Fibroblast of lung (primary cell): Measurements from ENCODE around the gene THAP4. TPM values are rescaled to one million over a fixed set of nuclear protein-coding genes. Genes with fewer than 3 reads are reported as not detected.
A peak's percentile ranks its signal among the peaks of the same experiment; 100 is the strongest.

ENCODE experiments used
- DNase-seq, 2 donors: peaks; one replicate each; pipeline versions ENCODE4 v3.0.0 to v3.0.0-alpha.2; 2010; ENCODE audit warnings: low read depth in 2 of 2
- H2AFZ ChIP-seq: 2 replicates; pipeline ENCODE4 v1.5.1; 2012; ENCODE audit warnings: low read length, control low read depth, inconsistent platforms
- H3K27ac ChIP-seq: 2 replicates; pipeline ENCODE4 v1.5.1; 2011; ENCODE audit warnings: low read length, control low read depth; ENCODE audit not compliant: insufficient read depth
- H3K27me3 ChIP-seq: 2 replicates; pipeline ENCODE4 v1.5.1; 2011; ENCODE audit warnings: mild to moderate bottlenecking, low read length; ENCODE audit not compliant: control insufficient read depth, insufficient read depth
- H3K36me3 ChIP-seq: 2 replicates; pipeline ENCODE4 v1.5.1; 2011; ENCODE audit warnings: low read length; ENCODE audit not compliant: control insufficient read depth, insufficient read depth
- H3K4me1 ChIP-seq: 2 replicates; pipeline ENCODE4 v1.5.1; 2011; ENCODE audit warnings: low read length; ENCODE audit not compliant: control insufficient read depth, insufficient read depth; ENCODE audit errors: extremely low read depth
- H3K4me2 ChIP-seq: 2 replicates; pipeline ENCODE4 v1.5.1; 2011; ENCODE audit warnings: low read length, control low read depth; ENCODE audit not compliant: insufficient read depth; ENCODE audit errors: extremely low read depth
- H3K4me3 ChIP-seq, 4 experiments: fragments of 200-600 bp in 1 of 4; sonication (generic) in 1 of 4; replicated peaks in 1 of 4; 2 replicates each; pipeline ENCODE4 v1.5.1; 2011 to 2016; ENCODE audit warnings: low read length in 4 of 4, low read depth in 3 of 4, mild to moderate bottlenecking in 3 of 4, control low read depth in 2 of 4, inconsistent platforms in 1 of 4, mixed read lengths in 1 of 4; ENCODE audit not compliant: insufficient read depth in 1 of 4; ENCODE audit errors: control extremely low read depth in 1 of 4
- H3K79me2 ChIP-seq: 2 replicates; pipeline ENCODE4 v1.5.1; 2012; ENCODE audit warnings: mild to moderate bottlenecking, low read length, inconsistent platforms; ENCODE audit not compliant: control insufficient read depth, insufficient read depth
- H3K9ac ChIP-seq: 2 replicates; pipeline ENCODE4 v1.5.1; 2011; ENCODE audit warnings: mild to moderate bottlenecking, low read length, control low read depth; ENCODE audit not compliant: insufficient read depth
- H3K9me3 ChIP-seq: 2 replicates; pipeline ENCODE4 v1.5.1; 2012; ENCODE audit warnings: low read depth, low read length; ENCODE audit not compliant: control insufficient read depth, insufficient read depth
- H4K20me1 ChIP-seq: 2 replicates; pipeline ENCODE4 v1.5.1; 2011; ENCODE audit warnings: low read length; ENCODE audit not compliant: control insufficient read depth, insufficient read depth; ENCODE audit errors: extremely low read depth
- EZH2 ChIP-seq: IDR thresholded peaks from 2 replicates; pipeline ENCODE4 v1.5.1; 2012; ENCODE audit warnings: low read length, control low read depth, mild to moderate bottlenecking; ENCODE audit errors: missing control alignments
- polyA minus RNA-seq: library from RNA; depleted of rRNA, polyadenylated mRNA; stranded (reverse); fragments of >200 nt; gene quantifications from 2 replicates; pipeline ENCODE4 v1.2.3, GENCODE V29; 2011; ENCODE audit warnings: low replicate concordance
- polyA plus RNA-seq, 2 donors: library from polyadenylated mRNA; depleted of rRNA in 1 of 2; stranded (reverse) in 1 of 2; unstranded in 1 of 2; fragments of >200 nt; gene quantifications; 2 replicates each; pipeline ENCODE4 v1.2.1, GENCODE V29; 2011 to 2012; ENCODE audit warnings: missing spikeins in 1 of 2
- total RNA-seq: library from RNA; depleted of rRNA; stranded (reverse); fragments of >200 nt; gene quantifications from 2 replicates; pipeline ENCODE4 v1.2.1, GENCODE V29; 2014
- TF ChIP-seq, protein P1 (sequence below), 2 donors: IDR thresholded peaks in 1 of 2; conservative IDR thresholded peaks in 1 of 2; 1 replicate in 1 of 2; 2 replicates in 1 of 2; pipeline ENCODE4 v1.5.1; 2011 to 2012; ENCODE audit warnings: low read length in 2 of 2, control low read depth in 1 of 2, inconsistent platforms in 1 of 2, low read depth in 1 of 2, mild to moderate bottlenecking in 1 of 2

Gene THAP4
- 40.6 and 47.7 TPM in 2 replicates for total RNA-seq
- polyA plus RNA-seq, result 19.3 and 27.7 TPM in 2 replicates
- 40.2 and 56.7 TPM in 2 replicates for polyA plus RNA-seq (2012)
- 77.1 and 106 TPM in 2 replicates for polyA minus RNA-seq

DNA sequence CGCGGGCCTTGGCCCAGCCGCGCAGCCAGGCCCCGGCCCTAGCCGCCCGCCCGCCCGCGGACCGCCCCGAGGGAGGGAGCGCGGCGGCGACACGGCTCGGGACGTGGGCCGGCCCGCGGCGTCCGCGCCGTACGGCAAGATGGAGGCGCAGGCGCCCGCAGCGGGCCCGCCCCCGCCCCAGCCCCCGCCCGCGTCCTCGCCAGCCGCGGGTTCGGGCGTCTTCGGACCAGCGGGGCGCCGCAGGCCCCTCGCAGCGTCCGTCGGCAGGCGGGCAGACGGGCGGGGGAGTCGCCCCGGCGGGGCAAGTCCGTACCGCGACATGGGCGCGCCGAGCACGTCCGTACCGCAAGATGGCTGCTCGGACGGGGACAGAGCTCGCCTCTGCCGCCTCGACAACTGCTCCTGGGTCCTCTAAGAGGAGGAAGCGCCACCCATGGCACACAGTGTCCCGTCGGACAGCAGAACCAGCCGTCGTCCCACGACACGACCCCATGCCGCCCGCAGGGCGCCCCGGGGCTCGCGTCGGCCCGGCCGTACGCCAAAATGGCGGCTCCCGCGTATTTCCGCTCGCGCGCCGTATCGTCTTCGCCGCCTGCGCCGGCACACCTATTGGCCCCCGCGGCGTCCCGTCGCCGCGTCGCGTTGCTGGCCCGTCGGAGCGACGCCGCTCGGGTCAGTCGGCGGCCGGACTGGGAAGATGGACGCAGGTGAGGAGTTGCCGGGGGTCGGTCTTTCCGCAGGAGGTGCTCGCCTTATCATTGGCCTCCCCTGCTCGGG, at the start of gene THAP4, which contains the start of gene ATG4B:
TSS of gene THAP4 (minus strand) at position 141 of the 777 bp plus-strand sequence. CDS start 141 bp downstream, outside the sequence.
TSS of gene ATG4B (plus strand) at position 676 of the 777 bp plus-strand sequence. CDS start at position 698, 22 bp downstream.
- Histone ChIP-seq H3K4me2 (peak within 1 kb of the TSS; percentile 97), H2AFZ (peak within 1 kb of the TSS; percentile 99), H3K27ac (peak within 1 kb of the TSS; percentile 99), H4K20me1 (no peaks in the 10 kb centered on the region), H3K36me3 (peaks cover 14% of the 10 kb centered on the region), H3K4me3 (peak within 1 kb of the TSS; percentile 85 to 95 (median 92)), H3K9ac (peak within 1 kb of the TSS; percentile 99), H3K9me3 (no peaks in the 10 kb centered on the region), H3K27me3 (no peaks in the 10 kb centered on the region), H3K4me1 (no peaks in the 10 kb centered on the region), H3K79me2 (peaks cover 81% of the 10 kb centered on the region)
- peak; percentile 82 to 88 for DNase-seq
- TF ChIP-seq, protein P1, sequence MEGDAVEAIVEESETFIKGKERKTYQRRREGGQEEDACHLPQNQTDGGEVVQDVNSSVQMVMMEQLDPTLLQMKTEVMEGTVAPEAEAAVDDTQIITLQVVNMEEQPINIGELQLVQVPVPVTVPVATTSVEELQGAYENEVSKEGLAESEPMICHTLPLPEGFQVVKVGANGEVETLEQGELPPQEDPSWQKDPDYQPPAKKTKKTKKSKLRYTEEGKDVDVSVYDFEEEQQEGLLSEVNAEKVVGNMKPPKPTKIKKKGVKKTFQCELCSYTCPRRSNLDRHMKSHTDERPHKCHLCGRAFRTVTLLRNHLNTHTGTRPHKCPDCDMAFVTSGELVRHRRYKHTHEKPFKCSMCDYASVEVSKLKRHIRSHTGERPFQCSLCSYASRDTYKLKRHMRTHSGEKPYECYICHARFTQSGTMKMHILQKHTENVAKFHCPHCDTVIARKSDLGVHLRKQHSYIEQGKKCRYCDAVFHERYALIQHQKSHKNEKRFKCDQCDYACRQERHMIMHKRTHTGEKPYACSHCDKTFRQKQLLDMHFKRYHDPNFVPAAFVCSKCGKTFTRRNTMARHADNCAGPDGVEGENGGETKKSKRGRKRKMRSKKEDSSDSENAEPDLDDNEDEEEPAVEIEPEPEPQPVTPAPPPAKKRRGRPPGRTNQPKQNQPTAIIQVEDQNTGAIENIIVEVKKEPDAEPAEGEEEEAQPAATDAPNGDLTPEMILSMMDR (conservative IDR thresholded peaks at IDR 0.05 in 1 of 2, IDR thresholded peaks at IDR 0.05 in 1 of 2; ENCODE audit: low read depth in 1 of 2, low read length in 2 of 2), result no peak
- TF ChIP-seq EZH2, result no peak

DNA sequence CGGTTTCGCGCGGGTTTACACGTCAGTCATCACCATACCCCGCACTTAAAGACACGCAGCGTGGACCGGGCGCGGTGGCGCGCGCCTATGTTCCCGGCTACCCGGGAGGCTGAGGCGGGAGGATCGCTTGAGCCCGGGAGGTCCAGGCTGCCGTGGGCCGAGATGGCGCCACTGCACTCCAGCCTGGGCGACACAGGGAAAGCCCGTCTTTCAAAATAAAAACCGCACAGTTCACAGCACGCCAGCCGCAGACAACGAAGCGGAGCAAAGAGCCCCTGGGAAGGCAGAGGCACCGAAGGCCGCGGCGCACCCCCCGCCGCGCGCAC, 49.3 kb upstream of the THAP4 start:
- Histone ChIP-seq H4K20me1 (no peaks in the 10 kb centered on the region), H3K27ac (peak overlapping the region; percentile 75), H3K79me2 (peaks cover 41% of the 10 kb centered on the region), H3K9me3 (no peaks in the 10 kb centered on the region), H3K36me3 (peaks cover 10% of the 10 kb centered on the region), H2AFZ (peak overlapping the region; percentile 72), H3K4me2 (peak overlapping the region; percentile 26), H3K27me3 (no peaks in the 10 kb centered on the region), H3K9ac (peak overlapping the region; percentile 82), H3K4me1 (peaks cover 9% of the 10 kb centered on the region), H3K4me3 (peak overlapping the region; percentile 90 to 97 (median 94))
- TF ChIP-seq, protein P1 (conservative IDR thresholded peaks at IDR 0.05 in 1 of 2, IDR thresholded peaks at IDR 0.05 in 1 of 2; ENCODE audit: low read depth in 1 of 2, low read length in 2 of 2), result no peak
- no peak for TF ChIP-seq EZH2
- no peak for DNase-seq

DNA sequence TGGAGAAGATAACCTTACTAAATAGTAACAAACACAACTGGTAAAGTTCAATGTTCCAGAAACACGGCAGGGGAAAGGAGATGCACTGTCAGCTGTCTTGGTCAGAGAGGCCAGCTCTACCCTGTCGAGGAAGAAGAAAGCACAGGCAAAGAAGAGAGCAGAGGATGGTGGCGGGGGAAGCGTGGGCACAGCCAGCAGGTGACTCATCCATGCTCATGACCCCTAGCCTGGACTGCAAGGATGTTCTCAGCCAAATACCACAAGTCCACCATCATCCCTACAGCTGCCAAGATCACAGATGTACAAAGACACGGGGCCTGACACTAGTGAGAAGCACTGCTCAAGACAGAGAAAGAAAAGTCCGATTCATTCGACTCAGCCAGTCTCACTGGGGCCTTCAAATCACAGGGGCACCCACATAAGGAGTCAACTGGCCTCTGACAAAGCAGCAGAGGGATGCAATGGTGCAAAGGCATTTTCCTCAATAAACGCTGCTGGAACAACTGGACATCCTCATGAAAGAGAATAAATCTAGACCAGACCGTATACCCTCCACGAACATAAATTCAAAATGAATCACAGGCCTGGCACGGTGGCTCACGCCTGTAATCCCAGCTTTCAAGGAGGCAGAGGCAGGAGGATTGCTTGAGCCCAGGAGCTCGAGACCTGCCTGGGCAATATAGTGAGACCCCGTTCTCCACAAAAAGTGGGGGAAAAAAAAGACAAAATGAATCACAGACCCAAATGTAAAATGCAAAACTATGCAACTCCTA, 44.1 kb upstream of the THAP4 start:
- Histone ChIP-seq H2AFZ (no peak overlapping the region), H3K79me2 (peaks cover 24% of the 10 kb centered on the region), H3K9me3 (no peaks in the 10 kb centered on the region), H3K4me3 (no peak overlapping the region), H3K27me3 (no peaks in the 10 kb centered on the region), H3K4me1 (peaks cover 9% of the 10 kb centered on the region), H3K9ac (no peak overlapping the region), H4K20me1 (no peaks in the 10 kb centered on the region), H3K4me2 (peak overlapping the region; percentile 45), H3K27ac (peak overlapping the region; percentile 77), H3K36me3 (peaks cover 19% of the 10 kb centered on the region)
- TF ChIP-seq, protein P1 (conservative IDR thresholded peaks at IDR 0.05 in 1 of 2, IDR thresholded peaks at IDR 0.05 in 1 of 2; ENCODE audit: low read depth in 1 of 2, low read length in 2 of 2), result no peak
- TF ChIP-seq EZH2, result no peak
- peak; percentile 97 to 99 for DNase-seq
